HG03064 (cell line): Measurements from ENCODE around the gene NPAS3.

ENCODE experiments used
- ATAC-seq: cut with Tn5 transposase; IDR thresholded peaks from one replicate; pipeline ENCODE4 v1.9.1; 2021; ENCODE audit warnings: low read depth; ENCODE audit not compliant: unreplicated experiment

The NPAS3 gene

GRCh38 chr14:33528655-33529054, 590.0 kb downstream of the NPAS3 start:
- ATAC-seq: no peak

GRCh38 chr14:33529787-33530757, 591.4 kb downstream of the NPAS3 start:
- ATAC-seq: no peak

GRCh38 chr14:33532553-33532952, 593.9 kb downstream of the NPAS3 start:
- ATAC-seq: no peak

GRCh38 chr14:33534104-33534503, 595.4 kb downstream of the NPAS3 start:
- ATAC-seq: no peak

- no peak for ATAC-seq
These were observed 596.0 kb downstream of the NPAS3 start for GRCh38 chr14:33534632-33535031.

- no peak for ATAC-seq
These were observed 601.3 kb downstream of the NPAS3 start for GRCh38 chr14:33539918-33540357.

GRCh38 chr14:33541171-33541570, 602.5 kb downstream of the NPAS3 start:
- no peak for ATAC-seq

GRCh38 chr14:33542338-33543287, 603.9 kb downstream of the NPAS3 start:
- no peak for ATAC-seq

GRCh38 chr14:33545696-33546095, 607.0 kb downstream of the NPAS3 start:
- no peak for ATAC-seq

- no peak for ATAC-seq
These were observed 609.9 kb downstream of the NPAS3 start for GRCh38 chr14:33548606-33549005.

GRCh38 chr14:33551963-33552362, 613.3 kb downstream of the NPAS3 start:
- no peak for ATAC-seq

- ATAC-seq: no peak
These were observed 615.1 kb downstream of the NPAS3 start for GRCh38 chr14:33553706-33554278.

- no peak for ATAC-seq
These were observed 616.3 kb downstream of the NPAS3 start for GRCh38 chr14:33554988-33555387.

- ATAC-seq: no peak
These were observed 617.2 kb downstream of the NPAS3 start for GRCh38 chr14:33555710-33556350.

GRCh38 chr14:33556382-33557121, 617.9 kb downstream of the NPAS3 start:
- ATAC-seq: no peak

GRCh38 chr14:33560718-33561431, 622.2 kb downstream of the NPAS3 start:
- no peak for ATAC-seq

- ATAC-seq: no peak
These were observed 623.0 kb downstream of the NPAS3 start for GRCh38 chr14:33561488-33562175.

- ATAC-seq: no peak
These were observed 624.7 kb downstream of the NPAS3 start for GRCh38 chr14:33563191-33563900.
